Adipocyte (in vitro differentiated cells): ENCODE data around the gene ESR1.
A peak's percentile ranks its signal among the peaks of the same experiment; 100 is the strongest.

Experiments
- DNase-seq: peaks from one replicate; pipeline ENCODE4 v3.0.0-alpha.2; 2015; ENCODE audit warnings: low read depth
- H3K27me3 ChIP-seq: replicated peaks from 2 replicates; pipeline ENCODE4 v1.7.0; 2013; ENCODE audit warnings: mild to moderate bottlenecking, low read length, moderate library complexity; ENCODE audit not compliant: control insufficient read depth, insufficient read depth
- H3K36me3 ChIP-seq: 2 replicates; pipeline ENCODE4 v1.7.0; 2013; ENCODE audit warnings: low read length, mild to moderate bottlenecking, moderate library complexity; ENCODE audit not compliant: control insufficient read depth, insufficient read depth, severe bottlenecking
- H3K4me1 ChIP-seq: 2 replicates; pipeline ENCODE4 v1.7.0; 2013; ENCODE audit warnings: mild to moderate bottlenecking, low read length, moderate library complexity; ENCODE audit not compliant: control insufficient read depth, insufficient read depth
- H3K4me3 ChIP-seq: 2 replicates; pipeline ENCODE4 v1.7.0; 2013; ENCODE audit warnings: mild to moderate bottlenecking, low read length, moderate library complexity
- H3K9ac ChIP-seq: 2 replicates; pipeline ENCODE4 v1.7.0; 2013; ENCODE audit warnings: mild to moderate bottlenecking, low read length, moderate library complexity
- H3K9me3 ChIP-seq: 2 replicates; pipeline ENCODE4 v1.7.0; 2013; ENCODE audit warnings: mild to moderate bottlenecking, low read length, moderate library complexity; ENCODE audit not compliant: control insufficient read depth

Gene ESR1

DNA sequence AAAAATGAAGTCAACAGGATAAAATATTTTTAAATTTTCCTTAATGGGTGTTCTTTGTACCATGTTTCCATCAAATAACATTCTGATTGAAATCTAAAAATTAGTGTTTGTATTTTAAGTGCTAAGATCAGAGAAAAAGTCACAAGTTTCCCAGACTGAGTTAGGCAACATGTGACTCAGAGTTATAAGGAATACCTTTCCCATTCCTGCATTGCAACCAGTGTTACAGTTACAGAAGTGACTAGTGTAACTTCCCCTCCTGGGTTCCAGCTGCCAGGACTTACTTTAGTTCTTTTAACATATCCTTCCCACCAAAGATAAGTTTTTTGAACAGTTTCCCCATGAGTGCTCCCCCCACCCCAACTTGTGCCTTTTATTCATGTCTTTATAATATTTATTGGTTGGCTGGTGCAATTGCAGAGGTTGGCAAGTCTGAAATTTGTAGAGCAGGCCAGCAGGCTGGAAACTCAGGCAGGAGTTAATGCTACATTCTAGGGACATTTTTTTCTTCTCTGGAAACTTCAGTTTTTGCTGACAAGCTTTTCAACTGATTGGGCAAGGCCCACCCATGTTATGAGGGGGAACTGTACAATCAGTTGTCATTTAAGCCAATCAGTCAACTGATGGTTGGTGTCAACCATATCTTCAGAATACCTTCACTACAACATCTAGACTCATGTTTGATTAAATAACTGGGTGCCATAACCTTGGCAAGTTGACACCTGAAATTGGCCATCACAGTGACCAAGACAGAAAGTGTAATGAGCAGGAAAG lies 22.9 kb upstream of the ESR1 start:
- H3K4me1 ChIP-seq = peaks cover 3% of the 10 kb centered on the region
- no peak overlapping the region for H3K9ac ChIP-seq
- H3K27me3 ChIP-seq = no peaks in the 10 kb centered on the region
- no peak for DNase-seq
- no peaks in the 10 kb centered on the region for H3K36me3 ChIP-seq
- peaks cover 9% of the 10 kb centered on the region for H3K9me3 ChIP-seq
- H3K4me3 ChIP-seq = no peak overlapping the region

GRCh38 chr6:151796842-151797530 lies 10.5 kb upstream of the ESR1 start:
- Histone ChIP-seq H3K36me3 (no peaks in the 10 kb centered on the region), H3K27me3 (peaks cover 4% of the 10 kb centered on the region), H3K4me3 (peak overlapping the region; percentile 5), H3K9me3 (no peaks in the 10 kb centered on the region), H3K9ac (no peak overlapping the region), H3K4me1 (peaks cover 11% of the 10 kb centered on the region)
- no peak for DNase-seq

DNA sequence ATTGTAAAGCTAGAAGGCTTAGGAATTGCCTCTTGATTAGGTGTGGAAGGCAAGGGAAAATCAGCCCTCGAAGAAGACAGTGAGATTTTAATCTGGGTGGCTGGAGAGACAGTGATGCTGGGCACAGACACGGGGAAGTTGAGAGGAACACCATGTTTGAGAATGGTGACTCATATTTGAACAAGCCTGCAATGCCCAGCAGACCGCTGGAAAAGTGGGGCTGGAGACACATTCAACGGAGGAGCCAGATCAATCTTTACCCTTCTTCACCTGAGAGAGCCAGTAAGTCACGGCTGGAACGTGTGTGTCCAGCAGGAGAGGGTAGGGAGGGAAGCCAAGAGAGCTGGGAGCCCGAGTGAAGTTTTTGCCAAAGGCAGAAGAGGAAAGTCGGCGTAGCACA lies 3.7 kb upstream of the ESR1 start:
- Histone ChIP-seq H3K4me1 (peaks cover 26% of the 10 kb centered on the region), H3K9me3 (peaks cover 5% of the 10 kb centered on the region), H3K4me3 (no peak overlapping the region), H3K36me3 (no peaks in the 10 kb centered on the region), H3K9ac (no peak overlapping the region), H3K27me3 (peaks cover 4% of the 10 kb centered on the region)
- DNase-seq = no peak

- DNase-seq = no peak
- no peak overlapping the region for H3K4me3 ChIP-seq
- H3K4me1 ChIP-seq = peaks cover 26% of the 10 kb centered on the region
- H3K9ac ChIP-seq = no peak overlapping the region
- H3K27me3 ChIP-seq = no peaks in the 10 kb centered on the region
- H3K9me3 ChIP-seq = peaks cover 5% of the 10 kb centered on the region
- H3K36me3 ChIP-seq = no peaks in the 10 kb centered on the region
Observed at GRCh38 chr6:151804585-151805285, 2.7 kb upstream of the ESR1 start.

GRCh38 chr6:151805286-151805840 lies 2.1 kb upstream of the ESR1 start:
- H3K4me3 ChIP-seq = peak overlapping the region; percentile 25
- no peaks in the 10 kb centered on the region for H3K27me3 ChIP-seq
- no peaks in the 10 kb centered on the region for H3K36me3 ChIP-seq
- H3K4me1 ChIP-seq = peaks cover 26% of the 10 kb centered on the region
- H3K9ac ChIP-seq = no peak overlapping the region
- H3K9me3 ChIP-seq = peaks cover 5% of the 10 kb centered on the region
- no peak for DNase-seq

GRCh38 chr6:151806757-151807512 lies 547 bp upstream of the ESR1 start:
- DNase-seq = no peak
- Histone ChIP-seq H3K4me1 (peaks cover 39% of the 10 kb centered on the region), H3K9me3 (peaks cover 5% of the 10 kb centered on the region), H3K9ac (peak overlapping the region; percentile 39), H3K27me3 (no peaks in the 10 kb centered on the region), H3K36me3 (no peaks in the 10 kb centered on the region), H3K4me3 (peak overlapping the region; percentile 77)

DNA sequence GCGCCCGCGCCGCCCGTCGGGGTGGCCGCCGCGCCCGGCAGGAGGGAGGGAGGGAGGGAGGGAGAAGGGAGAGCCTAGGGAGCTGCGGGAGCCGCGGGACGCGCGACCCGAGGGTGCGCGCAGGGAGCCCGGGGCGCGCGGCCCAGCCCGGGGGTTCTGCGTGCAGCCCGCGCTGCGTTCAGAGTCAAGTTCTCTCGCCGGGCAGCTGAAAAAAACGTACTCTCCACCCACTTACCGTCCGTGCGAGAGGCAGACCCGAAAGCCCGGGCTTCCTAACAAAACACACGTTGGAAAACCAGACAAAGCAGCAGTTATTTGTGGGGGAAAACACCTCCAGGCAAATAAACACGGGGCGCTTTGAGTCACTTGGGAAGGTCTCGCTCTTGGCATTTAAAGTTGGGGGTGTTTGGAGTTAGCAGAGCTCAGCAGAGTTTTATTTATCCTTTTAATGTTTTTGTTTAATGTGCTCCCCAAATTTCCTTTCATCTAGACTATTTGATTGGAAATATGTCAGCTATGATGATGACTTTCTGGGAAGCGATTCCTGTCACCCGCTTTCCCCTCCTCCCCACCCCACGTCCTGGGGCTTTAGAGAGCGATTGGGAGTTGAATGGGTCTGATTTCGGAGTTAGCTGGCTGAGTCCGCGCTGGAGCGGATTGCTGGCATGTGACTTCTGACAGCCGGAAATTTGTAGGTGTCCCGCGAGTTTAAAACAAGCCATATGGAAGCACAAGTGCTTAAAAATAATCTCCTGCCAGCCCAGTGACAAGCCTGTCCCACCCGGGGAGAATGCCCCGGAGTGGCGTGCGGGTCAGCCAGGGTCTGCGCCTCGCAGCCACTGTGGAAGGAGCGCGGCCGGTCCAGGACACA lies 1.1 kb downstream of the ESR1 start:
- Histone ChIP-seq H3K4me1 (peaks cover 39% of the 10 kb centered on the region), H3K27me3 (no peaks in the 10 kb centered on the region), H3K9ac (peak overlapping the region; percentile 28), H3K36me3 (no peaks in the 10 kb centered on the region), H3K9me3 (peaks cover 4% of the 10 kb centered on the region), H3K4me3 (peak overlapping the region; percentile 77)
- DNase-seq = peak; percentile 16

DNA sequence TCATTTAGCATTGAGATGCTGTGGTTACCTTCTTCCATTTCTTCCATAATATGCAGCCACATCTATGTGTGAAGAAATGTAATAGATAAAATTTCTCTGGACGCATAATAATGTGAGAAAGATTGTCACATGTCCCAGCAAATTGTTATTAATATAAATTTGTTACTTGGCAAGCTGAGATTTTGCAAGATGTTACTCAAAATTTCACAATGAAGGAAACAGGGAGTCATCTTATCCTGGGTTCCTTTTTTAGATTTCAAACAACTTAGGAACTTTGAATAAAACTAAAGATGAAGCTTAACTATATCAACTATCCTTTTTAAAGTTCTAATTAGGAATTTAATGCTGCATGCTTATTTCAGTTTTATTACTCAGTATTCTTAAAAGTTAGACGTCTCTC lies 3.6 kb downstream of the ESR1 start:
- H3K27me3 ChIP-seq = no peaks in the 10 kb centered on the region

DNA sequence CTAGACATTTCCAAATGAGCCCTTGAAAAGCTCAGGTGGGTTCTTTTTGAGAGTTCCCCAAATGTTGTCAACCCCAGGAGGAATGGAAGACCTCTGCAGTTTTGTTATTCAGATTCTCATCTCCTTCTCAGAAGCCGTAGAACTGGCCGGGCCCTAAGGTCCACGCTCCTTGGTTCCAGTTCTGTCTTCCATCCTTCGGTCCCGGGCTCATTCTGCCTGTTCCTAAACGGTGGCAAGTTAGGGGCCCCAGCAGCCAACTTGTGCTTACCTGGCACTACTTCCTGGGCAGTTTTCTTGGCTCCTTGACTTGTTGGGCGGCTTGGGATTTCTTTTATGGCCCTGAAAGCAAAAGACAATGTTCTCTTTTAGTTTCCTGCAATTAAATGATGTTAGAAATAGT lies 6.4 kb downstream of the ESR1 start:
- peaks cover 13% of the 10 kb centered on the region for H3K4me1 ChIP-seq
- H3K9me3 ChIP-seq = no peaks in the 10 kb centered on the region
- no peak overlapping the region for H3K9ac ChIP-seq
- no peaks in the 10 kb centered on the region for H3K36me3 ChIP-seq
- DNase-seq = no peak
- H3K4me3 ChIP-seq = no peak overlapping the region
- H3K27me3 ChIP-seq = no peaks in the 10 kb centered on the region

More for the DNA sequence above, 3.6 kb downstream of the ESR1 start:
- H3K4me3 ChIP-seq = no peak overlapping the region
- H3K36me3 ChIP-seq = no peaks in the 10 kb centered on the region
- H3K9ac ChIP-seq = no peak overlapping the region
- H3K9me3 ChIP-seq = no peaks in the 10 kb centered on the region
- H3K4me1 ChIP-seq = peaks cover 29% of the 10 kb centered on the region
- DNase-seq = no peak

GRCh38 chr6:151814614-151815013 lies 7.1 kb downstream of the ESR1 start:
- Histone ChIP-seq H3K27me3 (no peaks in the 10 kb centered on the region), H3K4me1 (peaks cover 13% of the 10 kb centered on the region), H3K9me3 (no peaks in the 10 kb centered on the region), H3K4me3 (no peak overlapping the region), H3K9ac (no peak overlapping the region), H3K36me3 (no peaks in the 10 kb centered on the region)
- no peak for DNase-seq
